SJSA1 (cell line): Measurements from ENCODE around the gene CTNNBIP1. TPM values are rescaled to one million over a fixed set of nuclear protein-coding genes. Genes with fewer than 3 reads are reported as not detected.
"Not testable (repeated sequence)": the region's sequence is repeated elsewhere in the genome, so short reads cannot be mapped to it uniquely, and the experiment has no call there.

Experiments used
- DNase-seq, 2 experiments: peaks; one replicate each; pipeline ENCODE4 v3.0.0-alpha.2; 2015 to 2020; ENCODE audit warnings: low spot score in 2 of 2, low read depth in 1 of 2
- H3K27ac ChIP-seq: fragments of 250-450 bp; sonication (Bioruptor Pico); 2 replicates; pipeline ENCODE4 v1.5.1; 2020; ENCODE audit warnings: mild to moderate bottlenecking, moderate library complexity
- H3K27me3 ChIP-seq: fragments of 250-450 bp; sonication (Bioruptor Pico); replicated peaks from 2 replicates; pipeline ENCODE4 v1.5.1; 2020; ENCODE audit warnings: mild to moderate bottlenecking, moderate library complexity
- H3K36me3 ChIP-seq: fragments of 250-450 bp; sonication (Bioruptor Pico); 2 replicates; pipeline ENCODE4 v1.5.1; 2020; ENCODE audit warnings: mild to moderate bottlenecking
- H3K4me1 ChIP-seq: fragments of 250-450 bp; sonication (Bioruptor Pico); replicated peaks from 2 replicates; pipeline ENCODE4 v1.6.1; 2021; ENCODE audit warnings: mild to moderate bottlenecking
- H3K4me3 ChIP-seq: fragments of 250-450 bp; sonication (Bioruptor Pico); 2 replicates; pipeline ENCODE4 v1.5.1; 2020; ENCODE audit warnings: mild to moderate bottlenecking
- H3K9me3 ChIP-seq: fragments of 250-450 bp; sonication (Bioruptor Pico); replicated peaks from 2 replicates; pipeline ENCODE4 v1.5.1; 2020; ENCODE audit warnings: mild to moderate bottlenecking
- total RNA-seq: library from RNA; depleted of rRNA; stranded (reverse); fragments of >200 nt; shearing (Covaris generic); gene quantifications from 2 replicates; pipeline ENCODE4 v1.2.3, GENCODE V29; 2014; rRNA removed

CTNNBIP1 gene
- total RNA-seq, 1 experiment from 2014 or later, result 37.6 TPM

DNA sequence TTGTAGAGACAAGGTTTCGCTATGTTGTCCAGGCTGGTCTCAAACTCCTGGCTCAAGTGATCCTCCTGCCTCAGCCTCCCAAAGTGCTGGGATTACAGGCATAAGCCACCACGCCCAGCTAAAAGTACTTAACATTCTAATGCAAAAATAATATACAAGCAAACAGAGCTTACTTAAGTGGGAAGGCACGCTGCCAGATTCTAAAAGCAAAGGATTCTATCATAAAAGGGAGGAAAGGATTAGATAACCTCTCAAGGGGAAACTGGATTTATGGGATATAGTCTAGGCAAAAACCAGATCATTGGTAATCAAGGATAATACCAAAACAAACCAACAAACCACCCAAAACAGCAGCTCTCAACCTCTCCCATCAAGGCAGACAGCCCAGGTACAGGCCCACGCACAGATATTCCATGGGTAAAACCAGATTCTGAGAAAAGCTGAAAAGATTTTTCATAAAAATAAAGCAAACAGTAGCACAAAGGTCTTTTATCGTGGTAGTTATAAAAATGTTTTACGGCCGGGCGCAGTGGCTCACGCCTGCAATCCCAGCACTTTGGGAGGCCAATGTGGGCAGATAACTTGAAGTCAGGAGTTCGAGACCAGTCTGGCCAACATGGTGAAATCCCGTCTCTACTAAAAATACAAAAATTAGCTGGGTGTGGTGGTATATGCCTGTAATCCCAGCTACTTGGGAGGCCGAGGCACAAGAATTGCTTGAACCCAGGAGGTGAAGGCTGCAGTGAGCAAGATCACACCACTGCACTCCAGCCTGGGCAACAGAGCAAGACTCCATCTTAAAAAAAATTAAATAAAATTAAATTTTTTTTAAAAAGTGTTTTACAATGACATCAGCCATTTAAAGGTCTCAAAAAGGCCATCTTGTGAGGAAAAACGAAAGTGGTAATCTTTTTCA lies 106.8 kb downstream of the CTNNBIP1 start:
- H3K4me3 ChIP-seq, H3K4me1 ChIP-seq, H3K36me3 ChIP-seq, H3K27ac ChIP-seq, H3K9me3 ChIP-seq, H3K27me3 ChIP-seq, DNase-seq: not testable (repeated sequence)

DNA sequence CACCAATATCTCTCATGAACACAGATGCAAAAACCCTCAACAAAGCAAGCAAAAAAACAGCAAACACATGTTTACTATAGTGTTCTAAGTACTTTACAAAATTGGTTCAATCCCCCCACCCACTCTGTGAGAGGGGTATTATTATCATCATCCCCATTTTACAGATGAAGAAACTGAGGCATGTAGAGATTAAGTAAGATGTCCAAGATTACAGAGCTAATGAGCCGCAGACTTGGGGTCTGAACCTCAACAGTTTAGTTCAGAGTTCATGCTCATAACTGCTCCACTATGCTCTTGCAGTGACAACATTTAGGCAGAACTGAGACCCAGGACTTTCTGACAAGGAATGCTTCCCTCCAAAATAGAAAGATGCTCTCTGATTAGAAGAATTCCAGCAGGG lies 108.2 kb downstream of the CTNNBIP1 start:
- H3K4me3 ChIP-seq, result no peak overlapping the region
- H3K27ac ChIP-seq, result no peak overlapping the region
- H3K4me1 ChIP-seq, result no peaks in the 10 kb centered on the region
- no peaks in the 10 kb centered on the region for H3K27me3 ChIP-seq
- no peaks in the 10 kb centered on the region for H3K36me3 ChIP-seq
- H3K9me3 ChIP-seq, result no peaks in the 10 kb centered on the region
- DNase-seq, result no peak

Other genes starting within 250 kb of the CTNNBIP1 start
- gene CLSTN1, start 86.3 kb downstream of the CTNNBIP1 start, total RNA-seq, result 41.2 and 64.3 TPM in 2 replicates
- 74.8 and 87.6 TPM in 2 replicates for gene LZIC, start 33.1 kb upstream of the CTNNBIP1 start, total RNA-seq
- gene NMNAT1, start 33.2 kb upstream of the CTNNBIP1 start, total RNA-seq, result 29.4 and 49.0 TPM in 2 replicates
- gene RBP7, start 87.0 kb upstream of the CTNNBIP1 start, total RNA-seq, result 0.38 and 8.1 TPM in 2 replicates
- gene UBE4B, start 122.7 kb upstream of the CTNNBIP1 start, total RNA-seq, result 26.0 and 35.2 TPM in 2 replicates